Measurements from ENCODE around the gene KIF3A. TPM values are rescaled to one million over a fixed set of nuclear protein-coding genes. Genes with fewer than 3 reads are reported as not detected.

KIF3A gene
- total RNA-seq, 1 experiment from 2014 or later, result 16.4 TPM

- no peak for DNase-seq (ENCODE audit: low spot score)
Measured at GRCh38 chr5:132770476-132771159, 33.3 kb upstream of the KIF3A start.

GRCh38 chr5:132768485-132768868 lies 31.1 kb upstream of the KIF3A start:
- no peak for DNase-seq (ENCODE audit: low spot score)

- no peak for DNase-seq (ENCODE audit: low spot score)
Measured at GRCh38 chr5:132767150-132767549, 29.8 kb upstream of the KIF3A start.

DNA sequence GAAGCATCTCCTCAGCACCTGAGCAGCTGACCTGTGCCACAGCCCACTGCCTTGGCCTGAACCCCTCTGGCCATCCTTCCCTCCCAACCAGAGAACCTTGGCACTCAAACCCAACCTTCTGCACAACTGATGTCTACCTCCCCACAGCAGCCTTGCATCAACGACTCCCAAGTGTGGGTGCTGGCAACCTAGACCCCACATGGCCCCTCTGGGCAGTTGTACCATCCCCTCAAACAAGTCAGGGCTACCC lies 29.4 kb upstream of the KIF3A start:
- DNase-seq (ENCODE audit: low spot score), result no peak

- no peak for DNase-seq (ENCODE audit: low spot score)
Measured at GRCh38 chr5:132766020-132766805, 28.9 kb upstream of the KIF3A start.

- DNase-seq (ENCODE audit: low spot score), result no peak
Measured at GRCh38 chr5:132765311-132766019, 28.1 kb upstream of the KIF3A start.

GRCh38 chr5:132764671-132765238 lies 27.4 kb upstream of the KIF3A start:
- no peak for DNase-seq (ENCODE audit: low spot score)

GRCh38 chr5:132764051-132764450 lies 26.7 kb upstream of the KIF3A start:
- no peak for DNase-seq (ENCODE audit: low spot score)

DNA sequence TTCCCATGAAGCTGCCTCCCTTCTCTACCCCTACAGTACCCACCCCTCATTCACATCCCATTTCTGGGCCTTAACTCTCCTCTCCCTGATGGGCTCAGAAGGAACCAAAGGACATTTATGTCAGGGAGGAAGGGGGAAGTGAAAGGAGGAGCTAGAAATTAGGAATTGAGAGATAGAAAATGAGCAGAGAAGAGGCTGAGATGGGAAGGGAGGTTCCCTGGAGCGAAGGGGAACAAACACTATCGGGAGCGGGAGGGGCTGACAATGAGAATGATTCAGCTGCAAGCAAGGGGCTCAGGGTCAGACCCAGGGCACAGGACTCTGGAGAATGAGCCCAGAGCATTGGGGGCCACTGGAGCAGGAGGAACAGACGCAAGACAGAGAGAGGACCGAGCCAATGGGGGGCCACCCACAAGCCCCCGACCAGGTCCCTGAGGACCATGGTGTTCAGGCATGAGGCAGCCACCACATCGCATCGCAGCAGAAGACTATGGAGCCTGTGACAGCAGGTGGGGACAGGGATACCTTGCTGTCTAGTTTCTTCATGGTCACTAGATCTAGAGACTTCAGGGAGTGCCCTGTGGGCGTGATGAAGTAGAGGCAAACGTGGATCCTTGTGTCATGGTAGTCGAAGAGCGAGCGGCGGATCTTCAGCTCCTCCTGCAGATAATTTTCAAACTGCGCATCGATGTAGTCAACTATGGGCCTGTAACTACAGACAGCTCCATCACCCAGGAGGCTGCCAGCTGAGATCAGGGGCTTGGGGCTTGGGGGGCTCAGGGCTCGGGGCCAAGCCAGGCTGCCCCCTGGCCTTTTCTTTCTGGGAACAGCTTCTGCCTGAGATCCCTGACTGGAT lies 26.1 kb upstream of the KIF3A start:
- DNase-seq (ENCODE audit: low spot score), result no peak

GRCh38 chr5:132762246-132763000 lies 25.1 kb upstream of the KIF3A start:
- no peak for DNase-seq (ENCODE audit: low spot score)

DNA sequence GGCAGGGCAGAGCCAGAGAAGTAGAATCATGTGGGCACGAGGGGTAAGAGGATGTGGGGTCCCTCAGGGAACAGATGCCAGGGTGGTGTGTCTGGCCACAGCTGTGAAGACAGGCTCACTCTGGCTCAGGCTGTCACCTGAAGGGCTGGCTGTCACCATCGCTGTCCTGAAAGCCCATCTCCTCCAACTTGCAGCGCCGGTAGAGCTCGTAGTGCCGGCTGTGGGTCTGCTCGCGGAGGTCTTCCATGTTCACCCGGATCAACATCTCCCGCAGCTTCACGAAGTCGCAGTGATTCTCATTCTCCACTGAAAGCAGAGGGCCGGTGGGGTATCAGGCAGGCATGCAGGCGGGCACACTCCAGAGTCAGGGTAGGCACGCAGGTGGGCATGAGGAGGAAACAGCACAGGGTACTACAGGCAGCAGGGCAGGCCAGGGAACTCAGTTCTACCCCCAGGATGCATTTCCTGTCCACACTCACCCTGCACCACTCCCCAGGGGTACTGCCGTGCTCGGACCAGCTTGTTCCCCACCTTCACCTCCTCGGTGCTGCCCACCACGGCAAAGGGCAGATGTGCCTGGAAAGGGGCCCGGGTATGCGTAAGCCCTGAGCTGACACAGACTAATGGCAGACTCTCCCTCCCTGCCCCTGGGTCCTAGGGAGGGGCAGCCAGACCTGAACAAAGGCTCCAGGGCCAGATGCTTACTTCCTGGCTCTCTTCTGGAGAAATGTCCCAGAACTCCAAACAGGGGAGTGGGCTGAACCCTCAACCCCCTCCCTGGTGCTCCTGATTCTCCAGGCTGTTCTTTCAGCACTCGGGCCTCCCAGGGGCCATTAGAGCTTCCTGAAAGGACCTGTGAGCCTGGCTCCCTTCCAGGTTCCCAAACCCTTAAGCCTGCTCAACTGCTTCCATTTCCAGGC lies 24.2 kb upstream of the KIF3A start:
- DNase-seq (ENCODE audit: low spot score), result no peak

DNA sequence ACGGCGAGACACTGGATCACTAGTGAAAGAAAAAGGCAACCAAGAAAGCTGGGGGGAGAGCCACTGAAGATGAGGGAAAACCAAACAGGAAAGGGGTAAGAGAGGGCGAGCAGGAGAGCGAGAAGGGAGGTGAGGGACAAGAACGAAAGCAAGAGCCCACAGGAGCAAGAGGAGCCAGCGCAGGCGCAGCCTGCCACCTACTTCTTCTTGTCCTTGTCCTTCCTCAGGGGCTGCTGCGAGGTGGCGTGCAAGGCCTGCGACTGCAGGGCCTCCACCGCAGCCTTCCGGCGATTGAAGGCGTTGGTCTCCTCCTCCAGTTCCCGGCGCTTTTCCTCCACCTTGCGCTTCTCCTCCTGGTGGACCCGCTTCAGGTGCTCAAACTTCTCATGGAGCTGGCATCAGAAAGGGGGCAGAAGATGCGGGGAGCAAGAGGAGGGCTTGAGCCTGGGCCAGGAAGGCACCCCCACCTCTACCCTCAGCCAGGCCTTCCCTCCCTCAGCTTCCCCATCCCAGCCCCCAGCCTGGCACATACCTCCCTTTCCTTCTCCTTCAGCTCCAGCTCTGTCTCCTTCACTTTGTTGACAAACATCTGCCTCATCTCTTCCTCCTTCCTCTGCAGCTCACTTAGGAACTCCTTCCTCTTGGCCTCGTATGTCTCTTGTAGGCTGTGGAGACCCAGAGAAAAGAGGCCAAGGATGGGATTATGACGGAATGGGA lies 23.4 kb upstream of the KIF3A start:
- DNase-seq (ENCODE audit: low spot score), result no peak

- DNase-seq (ENCODE audit: low spot score), result no peak
Measured at GRCh38 chr5:132760049-132760420, 22.7 kb upstream of the KIF3A start.

DNA sequence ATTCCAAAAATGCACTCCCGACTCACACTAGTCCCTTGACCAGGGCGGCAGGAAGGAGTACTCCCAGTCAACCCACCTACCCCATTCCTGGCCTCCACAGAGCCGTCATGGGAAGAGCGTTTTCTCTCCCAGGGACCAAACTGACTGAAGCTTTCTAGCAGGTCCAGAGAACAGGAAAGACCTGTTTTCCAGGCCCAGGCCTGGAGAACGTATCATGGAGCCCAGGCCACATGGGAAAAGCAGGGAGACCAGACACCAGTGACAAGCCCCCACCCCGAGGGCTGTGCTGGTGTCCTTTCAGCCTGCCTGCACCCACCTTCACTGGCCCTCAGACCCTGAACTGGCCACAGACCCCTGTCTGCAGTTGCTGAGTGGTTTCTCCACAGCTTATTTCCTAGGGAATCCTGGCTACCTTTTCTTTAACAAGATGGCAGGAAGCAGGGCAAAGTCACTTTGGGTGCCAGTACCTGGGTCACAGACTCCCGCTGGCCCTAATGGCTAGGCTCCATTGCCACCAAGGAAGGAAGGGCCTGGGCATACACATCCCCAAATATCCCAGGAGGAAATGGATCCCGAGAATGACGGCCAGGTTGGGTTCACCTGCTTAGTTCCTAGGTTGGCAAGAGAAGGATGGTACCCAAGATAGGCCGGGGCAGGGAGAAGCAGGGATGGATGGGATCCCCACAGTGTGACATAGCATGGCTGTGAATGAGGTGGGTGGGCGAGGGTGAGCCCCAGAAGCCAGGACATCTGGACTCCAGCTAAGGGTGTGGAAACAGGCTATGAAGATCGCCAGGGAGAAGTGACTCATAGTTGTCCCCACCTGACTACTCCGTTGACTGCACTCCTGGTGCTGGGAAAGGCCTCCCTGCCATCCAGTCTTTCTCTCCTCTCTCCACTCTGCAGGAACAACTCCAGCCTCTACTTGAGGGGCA lies 22.0 kb upstream of the KIF3A start:
- no peak for DNase-seq (ENCODE audit: low spot score)

DNA sequence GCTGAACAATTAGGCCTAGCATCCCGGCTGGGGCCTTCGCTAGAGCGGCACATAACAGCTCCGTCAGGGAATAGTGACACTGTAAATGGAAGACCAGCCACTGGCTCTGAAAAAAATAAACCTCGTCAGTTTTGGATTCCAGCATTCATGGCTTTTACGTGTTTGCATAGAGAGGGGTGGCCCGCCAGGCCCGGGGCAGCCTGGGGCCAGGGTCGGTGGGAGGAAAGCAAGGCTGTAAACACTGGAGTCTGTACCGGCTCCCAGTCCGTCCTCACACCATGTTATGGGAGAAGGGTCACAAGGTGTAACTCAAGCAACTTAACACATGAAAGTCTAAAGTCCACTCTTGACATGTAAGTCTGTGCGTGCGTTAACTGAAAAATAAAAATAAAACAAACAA lies 21.1 kb upstream of the KIF3A start:
- DNase-seq (ENCODE audit: low spot score), result no peak

DNA sequence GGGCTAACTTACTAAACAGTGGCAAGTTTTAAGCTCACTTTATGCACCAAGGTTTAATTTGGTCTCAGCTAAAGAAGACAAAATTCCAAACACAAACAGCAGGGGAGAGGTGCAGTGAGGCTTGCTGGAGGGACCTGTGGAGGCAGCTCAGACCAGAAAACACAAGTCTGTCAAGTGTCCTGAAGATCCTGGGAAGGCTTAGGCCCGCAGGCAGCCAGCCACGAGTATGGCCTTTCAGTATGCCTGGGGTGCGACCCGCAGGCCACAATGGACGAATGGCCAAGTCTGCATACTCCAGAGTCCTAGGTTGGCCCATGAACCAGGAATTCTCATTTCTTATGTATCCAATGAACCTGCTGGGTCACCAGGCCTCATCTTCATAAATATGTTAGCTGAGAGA lies 19.2 kb upstream of the KIF3A start:
- no peak for DNase-seq (ENCODE audit: low spot score)

DNA sequence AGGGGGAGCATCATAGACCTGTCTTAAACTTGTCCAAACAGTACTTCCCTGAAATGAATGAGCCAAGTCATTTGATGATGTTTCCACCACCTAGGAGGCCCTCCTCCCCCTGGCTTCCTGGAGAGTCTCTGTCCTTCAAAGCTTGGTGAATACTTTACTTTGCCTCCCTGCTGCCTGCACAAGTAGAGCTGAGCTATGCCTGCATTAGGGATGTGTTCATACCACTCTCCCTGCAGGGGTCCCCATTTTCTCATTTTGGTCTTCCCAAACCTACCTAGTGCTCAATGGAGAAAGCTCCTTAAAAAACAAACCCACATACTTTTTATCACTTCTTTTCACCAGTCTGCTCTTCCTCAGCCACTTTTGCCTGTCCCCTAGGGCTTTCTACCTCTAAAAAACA lies 17.6 kb upstream of the KIF3A start:
- peak; percentile 27 for DNase-seq (ENCODE audit: low spot score)

GRCh38 chr5:132754111-132754510 lies 16.8 kb upstream of the KIF3A start:
- DNase-seq (ENCODE audit: low spot score), result no peak
